22Rv1 (cell line): ENCODE data around the gene CYP21A2.
"Not testable (repeated sequence)": the region's sequence is repeated elsewhere in the genome, so short reads cannot be mapped to it uniquely, and the experiment has no call there.

Experiments
- ZFX ChIP-seq: fragments of 450-650 bp; IDR thresholded peaks from 2 replicates; pipeline ENCODE4 v1.6.1; 2017; ENCODE audit warnings: antibody characterized with exemption, borderline replicate concordance
- TF ChIP-seq, protein P1 (sequence below): fragments of 450-650 bp; IDR thresholded peaks from 2 replicates; pipeline ENCODE4 v1.5.1; 2017; ENCODE audit warnings: mild to moderate bottlenecking

DNA sequence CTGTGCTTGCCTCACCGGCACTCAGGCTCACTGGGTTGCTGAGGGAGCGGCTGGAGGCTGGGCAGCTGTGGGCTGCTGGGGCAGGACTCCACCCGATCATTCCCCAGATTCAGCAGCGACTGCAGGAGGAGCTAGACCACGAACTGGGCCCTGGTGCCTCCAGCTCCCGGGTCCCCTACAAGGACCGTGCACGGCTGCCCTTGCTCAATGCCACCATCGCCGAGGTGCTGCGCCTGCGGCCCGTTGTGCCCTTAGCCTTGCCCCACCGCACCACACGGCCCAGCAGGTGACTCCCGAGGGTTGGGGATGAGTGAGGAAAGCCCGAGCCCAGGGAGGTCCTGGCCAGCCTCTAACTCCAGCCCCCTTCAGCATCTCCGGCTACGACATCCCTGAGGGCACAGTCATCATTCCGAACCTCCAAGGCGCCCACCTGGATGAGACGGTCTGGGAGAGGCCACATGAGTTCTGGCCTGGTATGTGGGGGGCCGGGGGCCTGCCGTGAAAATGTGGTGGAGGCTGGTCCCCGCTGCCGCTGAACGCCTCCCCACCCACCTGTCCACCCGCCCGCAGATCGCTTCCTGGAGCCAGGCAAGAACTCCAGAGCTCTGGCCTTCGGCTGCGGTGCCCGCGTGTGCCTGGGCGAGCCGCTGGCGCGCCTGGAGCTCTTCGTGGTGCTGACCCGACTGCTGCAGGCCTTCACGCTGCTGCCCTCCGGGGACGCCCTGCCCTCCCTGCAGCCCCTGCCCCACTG lies 2.3 kb downstream of the CYP21A2 start:
- TF ChIP-seq ZFX = not testable (repeated sequence)
- TF ChIP-seq, protein P1, sequence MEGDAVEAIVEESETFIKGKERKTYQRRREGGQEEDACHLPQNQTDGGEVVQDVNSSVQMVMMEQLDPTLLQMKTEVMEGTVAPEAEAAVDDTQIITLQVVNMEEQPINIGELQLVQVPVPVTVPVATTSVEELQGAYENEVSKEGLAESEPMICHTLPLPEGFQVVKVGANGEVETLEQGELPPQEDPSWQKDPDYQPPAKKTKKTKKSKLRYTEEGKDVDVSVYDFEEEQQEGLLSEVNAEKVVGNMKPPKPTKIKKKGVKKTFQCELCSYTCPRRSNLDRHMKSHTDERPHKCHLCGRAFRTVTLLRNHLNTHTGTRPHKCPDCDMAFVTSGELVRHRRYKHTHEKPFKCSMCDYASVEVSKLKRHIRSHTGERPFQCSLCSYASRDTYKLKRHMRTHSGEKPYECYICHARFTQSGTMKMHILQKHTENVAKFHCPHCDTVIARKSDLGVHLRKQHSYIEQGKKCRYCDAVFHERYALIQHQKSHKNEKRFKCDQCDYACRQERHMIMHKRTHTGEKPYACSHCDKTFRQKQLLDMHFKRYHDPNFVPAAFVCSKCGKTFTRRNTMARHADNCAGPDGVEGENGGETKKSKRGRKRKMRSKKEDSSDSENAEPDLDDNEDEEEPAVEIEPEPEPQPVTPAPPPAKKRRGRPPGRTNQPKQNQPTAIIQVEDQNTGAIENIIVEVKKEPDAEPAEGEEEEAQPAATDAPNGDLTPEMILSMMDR = not testable (repeated sequence)
